Ovary (tissue), 3 donors: ENCODE data around the gene AMPD2.

ENCODE experiments used
- CTCF ChIP-seq, 3 donors: fragments of 450-650 bp in 2 of 3; fragments of 200-600 bp in 1 of 3; IDR thresholded peaks; one replicate each; pipeline versions ENCODE4 v1.5.1 to v1.8.0; 2016 to 2022; ENCODE audit warnings: antibody characterized with exemption in 3 of 3, mild to moderate bottlenecking in 1 of 3
- POLR2A ChIP-seq: fragments of 450-650 bp; IDR thresholded peaks from one replicate; pipeline ENCODE4 v1.6.1; 2017; ENCODE audit warnings: antibody characterized with exemption, mild to moderate bottlenecking, moderate library complexity
- donor health status: DM: no; HTN: no; CAD: no.

- TF ChIP-seq CTCF (IDR thresholded peaks at IDR 0.05) (no peak), POLR2A (no peak)
Measured at GRCh38 chr1:109644670-109645069, 25.0 kb downstream of the AMPD2 start.
